Ascending aorta (tissue), 2 donors: ENCODE measurements around the gene BPIFB6. TPM values are rescaled to one million over a fixed set of nuclear protein-coding genes. Genes with fewer than 3 reads are reported as not detected.

Experiments used
- DNase-seq, 2 donors: peaks; one replicate each; pipeline ENCODE4 v3.0.0-alpha.2; 2019; ENCODE audit warnings: low spot score in 2 of 2
- H3K27ac ChIP-seq, 2 donors: fragments of 200-600 bp; sonication (generic); one replicate each; pipeline ENCODE4 v1.5.1; 2016 to 2017; ENCODE audit warnings: mild to moderate bottlenecking in 1 of 2
- H3K27me3 ChIP-seq: fragments of 200-600 bp; sonication (generic); one replicate; pipeline ENCODE4 v1.5.1; 2017
- H3K36me3 ChIP-seq, 2 donors: fragments of 200-600 bp; sonication (generic); one replicate each; pipeline ENCODE4 v1.5.1; 2016
- H3K4me1 ChIP-seq, 2 donors: fragments of 200-600 bp; sonication (generic); one replicate each; pipeline ENCODE4 v1.5.1; 2016 to 2017; ENCODE audit warnings: mild to moderate bottlenecking in 1 of 2
- H3K4me3 ChIP-seq, 2 donors: fragments of 200-600 bp; sonication (generic); one replicate each; pipeline ENCODE4 v1.5.1; 2016 to 2017; ENCODE audit warnings: mild to moderate bottlenecking in 1 of 2
- H3K9me3 ChIP-seq, 2 donors: fragments of 200-600 bp; sonication (generic); one replicate each; pipeline ENCODE4 v1.5.1; 2016
- CTCF ChIP-seq, 3 experiments: fragments of 200-600 bp in 2 of 3; fragments of 450-650 bp in 1 of 3; sonication (generic) in 2 of 3; IDR thresholded peaks; one replicate each; pipeline ENCODE4 v1.5.1; 2016 to 2019; ENCODE audit warnings: antibody characterized with exemption in 3 of 3, mild to moderate bottlenecking in 1 of 3, moderate library complexity in 1 of 3
- intact Hi-C: fragments of 100-400 bp; cut with DNase I; formaldehyde crosslinking; loops from one replicate; pipeline ENCODE4 v1.15.1; 2023
- total RNA-seq: library from RNA; depleted of rRNA; stranded (reverse); fragments of >200 nt; gene quantifications from one replicate; pipeline ENCODE4 v1.1.0, GENCODE V29; 2016

Gene BPIFB6
- total RNA-seq, 1 donor from 2014 or later, result not detected

GRCh38 chr20:33033381-33033780, 1.9 kb downstream of the BPIFB6 start:
- no peaks in the 10 kb centered on the region for H3K27me3 ChIP-seq
- H3K27ac ChIP-seq, result no peak overlapping the region
- H3K36me3 ChIP-seq, result no peaks in the 10 kb centered on the region
- intact Hi-C loops, result no loop called here
- no peak for TF ChIP-seq CTCF (IDR thresholded peaks at IDR 0.05)
- no peaks in the 10 kb centered on the region for H3K9me3 ChIP-seq
- H3K4me1 ChIP-seq, result no peaks in the 10 kb centered on the region
- no peak overlapping the region for H3K4me3 ChIP-seq
- DNase-seq, result no peak

GRCh38 chr20:33034115-33034514, 2.7 kb downstream of the BPIFB6 start:
- Histone ChIP-seq H3K36me3 (no peaks in the 10 kb centered on the region), H3K9me3 (no peaks in the 10 kb centered on the region), H3K4me3 (no peak overlapping the region), H3K27me3 (no peaks in the 10 kb centered on the region), H3K27ac (no peak overlapping the region), H3K4me1 (no peaks in the 10 kb centered on the region)
- intact Hi-C loops, result no loop called here
- no peak for DNase-seq
- no peak for TF ChIP-seq CTCF (IDR thresholded peaks at IDR 0.05)

- no peaks in the 10 kb centered on the region for H3K27me3 ChIP-seq
- no peak overlapping the region for H3K27ac ChIP-seq
- H3K4me3 ChIP-seq, result no peak overlapping the region
- H3K9me3 ChIP-seq, result no peaks in the 10 kb centered on the region
- H3K4me1 ChIP-seq, result no peaks in the 10 kb centered on the region
- TF ChIP-seq CTCF (IDR thresholded peaks at IDR 0.05), result no peak
- intact Hi-C loops, result no loop called here
- DNase-seq, result no peak
- H3K36me3 ChIP-seq, result no peaks in the 10 kb centered on the region
Measured at GRCh38 chr20:33034901-33035492, 3.5 kb downstream of the BPIFB6 start.

GRCh38 chr20:33037456-33037855, 6.0 kb downstream of the BPIFB6 start:
- H3K27me3 ChIP-seq, result no peaks in the 10 kb centered on the region
- H3K4me3 ChIP-seq, result no peak overlapping the region
- intact Hi-C loops, result no loop called here
- H3K36me3 ChIP-seq, result no peaks in the 10 kb centered on the region
- H3K4me1 ChIP-seq, result no peaks in the 10 kb centered on the region
- no peak overlapping the region for H3K27ac ChIP-seq
- TF ChIP-seq CTCF (IDR thresholded peaks at IDR 0.05), result no peak
- H3K9me3 ChIP-seq, result no peaks in the 10 kb centered on the region
- no peak for DNase-seq

- Histone ChIP-seq H3K27me3 (no peaks in the 10 kb centered on the region), H3K36me3 (no peaks in the 10 kb centered on the region), H3K4me1 (no peaks in the 10 kb centered on the region), H3K27ac (no peak overlapping the region), H3K9me3 (no peaks in the 10 kb centered on the region), H3K4me3 (no peak overlapping the region)
- no peak for DNase-seq
- TF ChIP-seq CTCF (IDR thresholded peaks at IDR 0.05), result no peak
- intact Hi-C loops, result no loop called here
Measured at GRCh38 chr20:33038243-33038642, 6.8 kb downstream of the BPIFB6 start.

GRCh38 chr20:33042430-33042829, 11.0 kb downstream of the BPIFB6 start:
- Histone ChIP-seq H3K27me3 (no peaks in the 10 kb centered on the region), H3K27ac (no peak overlapping the region), H3K9me3 (peaks cover 0 to 9% of the 10 kb centered on the region in 2 donors), H3K4me1 (no peaks in the 10 kb centered on the region), H3K36me3 (no peaks in the 10 kb centered on the region), H3K4me3 (no peak overlapping the region)
- intact Hi-C loops, result no loop called here
- no peak for DNase-seq
- TF ChIP-seq CTCF (IDR thresholded peaks at IDR 0.05), result no peak
